LHCN-M2 (cell line): Measurements from ENCODE around the gene PTPRN2. TPM values are rescaled to one million over a fixed set of nuclear protein-coding genes. Genes with fewer than 3 reads are reported as not detected.

Experiments used
- DNase-seq: peaks from one replicate; pipeline ENCODE4 v3.0.0-alpha.2; 2012; ENCODE audit warnings: low read depth
- total RNA-seq: library from RNA; depleted of rRNA; stranded (reverse); fragments of >200 nt; gene quantifications from 2 replicates; pipeline ENCODE4 v1.2.3, GENCODE V29; 2014

PTPRN2 gene
- total RNA-seq, 1 experiment from 2014 or later: 0.11 TPM

DNA sequence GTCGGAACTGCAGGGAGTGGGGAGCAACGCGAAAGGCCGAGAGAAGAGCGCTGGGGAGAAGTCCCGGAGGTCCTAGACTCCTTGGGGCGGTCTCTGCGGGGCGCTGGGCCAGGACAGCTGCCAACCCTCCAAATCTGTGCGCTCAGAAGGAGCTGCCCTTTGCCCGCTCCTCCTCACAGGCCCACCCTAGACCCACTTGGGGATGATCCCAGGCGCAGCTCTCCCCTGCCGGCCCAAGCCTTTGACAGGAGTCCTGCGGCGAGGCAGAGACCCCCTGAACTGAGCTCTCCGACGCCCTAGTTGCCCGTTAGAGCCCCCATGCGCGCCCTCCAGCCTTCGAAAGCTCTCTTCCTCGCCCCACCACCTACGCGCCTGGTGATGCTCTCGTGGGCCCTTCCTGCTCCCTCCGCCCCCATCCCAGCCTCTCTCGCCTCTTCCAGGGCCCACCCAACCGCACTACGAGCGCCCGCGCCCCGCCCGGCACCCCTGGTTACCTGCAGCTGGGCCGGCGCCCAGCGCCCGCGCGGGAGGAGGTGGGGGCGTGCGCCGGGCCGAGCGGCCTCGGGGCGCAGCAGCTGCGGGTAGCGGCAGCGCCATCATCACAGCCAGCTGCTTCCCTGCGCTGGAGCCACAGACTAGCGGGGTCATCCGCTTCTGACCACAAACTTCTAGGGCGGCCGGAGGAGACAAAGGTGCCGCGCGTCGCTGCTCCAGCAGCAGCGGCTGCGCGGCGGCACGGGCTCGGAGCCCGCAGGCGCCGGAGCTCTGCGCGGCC lies 897.4 kb downstream of the PTPRN2 start:
- DNase-seq: no peak

DNA sequence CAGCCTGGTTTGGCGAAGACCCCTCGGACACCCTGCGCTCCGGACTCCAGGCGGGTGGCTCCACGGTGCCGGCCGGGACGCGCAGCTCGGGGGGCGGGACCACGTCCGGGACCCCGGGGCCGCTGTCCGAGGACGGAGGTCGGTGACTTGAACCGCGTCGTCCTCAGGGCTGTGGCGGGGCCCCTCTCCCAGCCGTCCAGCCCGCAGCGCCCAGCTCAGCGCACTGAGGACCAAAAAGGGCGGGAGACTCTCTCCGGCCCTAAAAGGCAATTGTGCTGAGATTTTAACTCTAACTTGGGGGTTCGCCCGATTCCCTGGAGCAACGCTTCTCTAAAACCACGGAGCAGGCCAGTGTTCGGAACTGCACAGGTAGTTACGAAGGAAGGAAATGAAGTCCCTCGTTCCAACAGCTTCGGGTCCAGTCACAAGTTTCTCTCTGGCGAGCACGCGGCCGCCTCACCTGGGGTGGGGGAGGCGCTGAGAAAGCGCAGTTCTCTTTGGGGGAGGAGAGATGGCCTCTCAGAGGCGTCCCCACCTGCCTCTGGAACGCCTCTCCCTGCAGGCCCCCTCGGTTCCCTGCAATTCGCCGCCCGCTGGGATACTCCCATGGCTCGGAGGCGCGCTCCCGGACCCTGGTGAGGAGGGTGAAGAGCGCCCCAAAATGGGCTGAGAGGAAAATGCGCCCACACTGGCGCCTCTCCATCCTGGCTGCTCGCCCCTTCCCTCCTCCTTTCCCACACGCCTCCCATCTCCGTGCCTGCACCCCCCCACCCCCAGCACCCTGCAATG lies 898.2 kb downstream of the PTPRN2 start:
- no peak for DNase-seq

DNA sequence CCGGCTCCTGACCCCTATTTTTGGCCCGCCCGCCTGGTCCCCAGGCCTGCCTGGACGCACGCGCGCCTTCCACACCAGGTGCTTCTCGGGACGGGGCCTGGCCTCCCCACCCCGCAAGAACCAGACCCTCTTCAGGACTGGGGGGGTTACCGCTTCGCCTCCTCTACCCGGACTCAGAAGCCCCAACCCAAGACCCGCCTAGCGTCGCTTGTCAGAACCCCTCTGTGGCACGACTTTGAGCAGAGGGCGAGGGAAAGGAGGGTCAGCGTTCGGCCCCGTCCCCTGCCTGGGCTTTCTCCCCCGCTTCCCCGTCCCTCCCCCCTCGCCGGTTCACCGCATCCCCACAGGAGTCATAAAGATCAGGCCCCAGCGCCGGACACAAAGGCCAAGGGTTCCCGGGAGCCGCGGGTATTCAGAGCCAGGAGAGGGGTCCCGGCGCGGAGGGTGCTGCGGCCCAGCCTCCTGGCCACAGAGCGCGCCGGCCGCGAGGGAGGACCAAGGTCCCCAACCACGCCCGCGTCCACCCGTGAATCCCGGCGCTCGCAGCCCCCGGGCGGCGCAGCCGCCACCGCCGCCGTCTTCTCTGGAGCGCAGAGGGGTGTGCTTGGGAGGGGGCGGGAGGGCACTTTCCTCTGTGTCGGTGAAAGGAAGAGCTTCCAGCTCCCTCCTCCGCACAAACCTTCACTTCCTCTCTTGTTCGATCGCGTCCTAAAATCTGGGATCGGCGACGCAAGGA lies 898.9 kb downstream of the PTPRN2 start:
- DNase-seq: no peak

DNA sequence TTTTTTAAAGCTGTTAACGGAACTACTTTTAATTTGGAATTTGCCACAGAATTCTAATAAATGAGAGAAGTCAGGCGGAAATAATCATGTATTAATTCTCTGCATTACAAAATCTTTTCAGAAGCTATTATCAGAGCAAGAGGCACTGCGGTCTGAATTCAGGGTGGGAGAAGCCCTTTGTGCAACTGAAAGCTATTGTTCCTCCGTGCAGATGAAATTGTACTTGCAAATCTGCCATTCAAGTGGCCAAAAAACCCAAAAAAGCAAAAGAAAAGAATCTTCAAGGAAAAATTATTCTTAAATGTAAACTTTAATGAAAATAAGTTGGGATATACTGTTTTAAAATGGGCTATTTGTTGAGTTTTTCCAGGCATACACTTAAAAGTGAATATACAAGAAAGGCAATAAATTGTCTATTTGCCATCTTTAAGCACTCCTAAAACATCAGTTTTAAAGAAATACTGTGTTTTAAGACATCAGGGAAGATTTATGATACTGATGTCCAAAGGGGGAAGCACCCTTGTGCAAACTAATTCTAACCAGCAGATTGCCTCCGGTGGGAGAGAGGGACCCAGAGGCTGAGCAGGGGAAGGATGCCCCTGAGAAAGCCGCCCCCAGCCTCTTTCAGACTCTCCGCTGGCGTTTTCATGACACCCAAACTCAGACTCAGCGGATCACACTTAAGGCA lies 899.6 kb downstream of the PTPRN2 start:
- no peak for DNase-seq

DNA sequence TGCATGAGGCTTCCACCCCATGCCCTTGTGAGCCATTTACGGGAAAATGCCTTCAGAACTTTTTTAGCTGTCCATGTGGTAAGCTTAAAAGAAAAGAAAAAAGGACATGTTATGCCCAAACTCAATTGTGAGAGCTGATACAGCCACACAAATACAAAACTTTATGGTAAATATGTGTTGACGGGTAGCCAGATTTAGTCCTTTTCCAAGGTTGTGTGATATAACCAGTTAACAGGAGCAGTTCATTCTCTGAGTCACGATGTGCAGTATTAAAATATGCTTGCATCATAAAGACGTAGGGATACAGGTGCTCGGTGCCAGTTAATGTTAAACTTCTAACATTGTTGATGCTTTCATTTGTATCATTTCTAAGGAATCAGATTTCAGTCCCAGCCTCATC lies 900.5 kb downstream of the PTPRN2 start:
- no peak for DNase-seq

DNA sequence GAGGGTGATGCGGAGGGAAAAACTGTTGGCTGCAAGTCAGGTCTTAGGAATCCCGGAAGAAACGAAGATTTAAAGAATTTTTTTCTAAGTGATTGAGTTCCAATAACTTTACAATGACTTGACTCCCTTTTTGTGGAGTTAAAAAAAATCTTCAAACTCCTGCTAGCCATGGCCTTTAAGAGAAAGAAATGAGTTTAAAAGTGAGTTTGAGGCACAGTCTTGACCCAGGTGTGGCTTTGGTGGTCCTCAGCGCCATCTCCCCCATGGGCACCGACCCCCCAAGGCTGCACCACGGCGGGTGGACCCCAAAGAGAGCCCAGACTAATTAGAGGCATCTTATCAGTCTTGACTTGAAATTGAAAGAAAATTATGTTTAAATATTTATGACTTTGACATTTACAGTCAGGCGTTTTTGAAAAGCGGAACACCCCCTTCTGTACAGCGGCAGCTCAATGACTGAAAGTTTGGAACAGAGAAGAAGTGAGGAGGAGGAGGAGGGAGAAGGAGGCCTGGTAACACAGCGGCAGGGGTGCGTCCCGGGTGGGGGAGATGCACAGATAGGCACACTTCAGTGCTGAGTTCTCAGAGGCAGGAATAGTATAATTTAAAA lies 901.2 kb downstream of the PTPRN2 start:
- DNase-seq: no peak

DNA sequence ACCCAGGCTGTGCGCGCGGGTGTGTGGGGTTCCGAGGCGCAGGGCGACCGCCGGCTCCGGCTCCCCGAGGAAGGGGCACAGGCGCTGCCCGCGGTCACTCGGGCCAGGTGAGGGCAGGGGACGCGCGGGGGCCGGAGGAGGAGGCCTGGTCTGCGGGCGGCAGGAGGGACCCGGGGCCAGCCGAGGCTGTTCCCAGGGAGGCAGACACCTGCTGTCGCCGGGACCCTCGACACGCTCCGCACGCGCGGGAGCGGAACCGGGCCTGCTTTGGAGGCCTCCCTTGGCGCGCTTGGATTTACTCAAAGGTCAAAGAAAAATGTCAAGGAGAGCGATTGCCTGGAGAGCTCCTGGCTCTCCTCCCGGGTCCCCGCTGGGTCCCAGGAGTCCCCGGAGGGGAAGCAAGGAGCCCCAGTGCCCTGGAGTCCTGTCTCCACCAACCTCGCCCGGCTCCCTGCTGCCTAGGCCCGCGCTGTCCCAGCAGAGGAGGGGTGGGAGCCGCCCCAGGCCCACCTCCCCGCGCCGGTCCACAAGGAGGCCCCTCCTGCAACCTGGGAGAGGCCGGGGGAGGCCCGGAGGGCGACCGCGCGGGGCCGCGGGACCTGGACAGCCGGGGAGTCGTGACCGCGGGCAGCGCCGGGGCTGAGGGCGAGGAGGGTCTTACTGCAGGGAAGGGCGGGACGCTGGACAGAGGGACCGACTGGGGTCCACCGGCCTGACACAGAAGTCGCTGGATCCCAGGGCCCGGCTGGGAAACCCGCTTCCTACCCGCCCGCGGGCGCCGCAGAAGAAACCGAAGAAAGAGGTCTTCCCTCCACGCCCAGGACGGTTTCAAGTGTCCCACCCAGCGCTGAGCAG lies 902.0 kb downstream of the PTPRN2 start:
- no peak for DNase-seq

DNA sequence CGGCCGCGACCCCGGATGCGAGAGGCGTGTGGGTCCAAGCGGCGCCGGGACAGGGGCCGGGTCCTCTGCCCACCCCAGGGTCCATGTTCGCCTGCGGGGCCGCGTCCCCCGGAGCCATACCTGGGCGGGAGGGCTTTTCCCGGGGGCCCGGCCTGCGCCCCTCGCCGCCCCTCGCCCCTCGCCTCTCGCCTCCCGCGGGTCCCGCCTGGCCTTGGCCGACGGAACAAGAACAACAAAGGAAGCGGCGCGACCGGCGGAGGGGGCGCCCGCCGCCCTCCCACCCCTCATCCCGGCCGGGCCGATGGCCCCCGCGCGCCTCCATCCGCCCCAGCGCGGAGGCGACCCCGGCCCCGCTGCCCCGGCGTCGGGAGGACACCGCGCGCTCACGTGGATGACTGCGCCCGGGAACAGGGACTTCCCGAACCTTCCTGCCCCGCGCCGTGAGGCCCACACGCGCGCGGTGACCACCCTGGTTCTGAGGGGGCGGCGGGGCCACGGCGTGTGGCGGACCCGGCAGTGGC lies 902.7 kb downstream of the PTPRN2 start:
- DNase-seq: no peak

DNA sequence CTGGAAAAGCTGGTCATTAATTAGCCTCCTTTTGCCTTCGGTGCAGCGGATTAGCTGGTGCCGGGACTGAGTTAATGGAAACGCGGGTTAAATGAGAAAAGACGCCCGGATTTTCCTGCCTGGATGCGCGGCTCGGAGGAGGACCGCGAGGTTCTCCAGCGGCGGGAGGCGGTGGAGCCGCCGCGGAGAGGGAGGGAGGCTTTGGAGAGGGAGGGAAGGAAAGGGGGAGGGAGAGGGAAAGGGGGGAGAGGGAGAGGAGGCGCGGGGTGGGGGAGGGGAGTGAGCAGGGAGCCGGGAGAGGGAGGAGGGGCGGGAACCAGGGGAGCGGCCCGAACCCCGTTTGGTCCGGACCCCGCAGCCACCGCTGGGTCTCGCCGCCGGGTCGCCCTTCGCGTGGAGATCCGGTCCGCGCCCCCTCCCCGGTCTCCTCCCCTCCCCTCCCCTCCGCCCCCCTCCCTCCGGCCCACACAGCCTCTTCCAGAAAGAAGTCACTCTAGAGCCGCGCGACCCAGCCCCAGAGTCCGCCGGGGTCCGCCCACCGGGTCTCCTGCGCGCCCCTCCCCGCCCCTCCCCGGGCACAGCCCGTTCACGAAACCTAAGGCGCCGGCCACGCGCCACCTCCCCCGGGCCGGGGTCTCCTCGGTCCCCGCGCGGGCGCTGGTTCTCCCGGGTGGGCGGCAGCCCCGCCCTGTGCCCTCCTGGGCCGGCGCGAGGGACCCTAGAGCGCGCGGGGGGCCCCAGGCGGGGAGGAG lies 903.3 kb downstream of the PTPRN2 start:
- no peak for DNase-seq

DNA sequence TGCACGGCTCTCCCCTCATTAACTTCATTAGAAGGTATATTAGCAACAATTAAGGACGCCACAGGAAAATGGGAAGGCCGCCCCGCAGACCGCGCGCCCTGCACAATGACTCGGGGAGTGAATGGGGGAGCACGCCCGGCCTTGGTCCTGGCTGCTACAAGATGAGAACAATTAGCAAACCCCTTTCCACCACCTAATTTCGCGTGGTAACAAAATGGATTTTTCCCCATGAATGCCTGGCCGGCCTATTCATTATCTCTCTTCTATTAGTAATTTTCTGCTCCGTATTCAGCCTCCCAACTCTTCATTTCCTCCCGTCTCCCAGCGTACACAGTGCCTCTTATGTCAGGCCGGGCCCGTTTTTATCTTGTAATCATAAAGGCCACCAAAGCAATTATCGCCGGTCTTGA lies 903.9 kb downstream of the PTPRN2 start:
- DNase-seq: no peak

DNA sequence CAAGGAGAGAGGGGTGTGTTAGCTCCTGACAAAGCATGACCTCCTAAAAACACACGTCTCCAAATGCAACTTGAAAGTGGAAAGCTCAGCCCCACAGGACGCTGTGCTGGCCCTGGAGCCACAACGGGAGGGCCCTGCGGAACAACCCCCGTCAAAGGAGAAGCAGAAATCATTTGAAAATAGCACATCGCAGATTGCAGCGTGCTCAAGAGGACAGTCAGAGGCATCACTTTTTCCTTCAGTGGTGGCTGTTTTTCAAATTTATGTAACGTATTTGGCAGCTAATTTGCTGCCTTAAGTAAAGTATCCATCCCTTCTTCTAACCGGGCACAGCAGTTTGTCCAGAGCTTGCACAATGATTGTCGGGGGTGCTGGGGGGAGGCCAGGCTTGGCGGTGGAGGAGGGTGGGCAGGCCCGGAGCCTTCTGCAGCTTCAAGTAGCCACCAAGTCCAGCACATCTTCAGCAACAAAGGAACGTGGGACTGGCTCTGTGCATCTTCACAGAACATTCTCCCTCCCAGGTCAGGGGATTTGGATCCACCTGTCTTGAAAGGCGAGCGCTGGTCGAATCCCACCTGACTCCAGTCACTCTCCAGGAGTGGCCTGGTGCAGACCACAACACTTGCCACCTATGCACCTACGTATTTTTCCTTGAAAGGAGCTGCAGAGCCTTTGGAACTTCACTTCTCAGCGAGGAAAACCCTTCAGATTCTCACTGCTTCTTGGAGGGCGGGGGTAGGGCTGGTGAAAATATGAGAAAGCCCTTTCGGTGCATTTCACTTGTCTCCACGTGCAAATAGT lies 904.5 kb downstream of the PTPRN2 start:
- no peak for DNase-seq

DNA sequence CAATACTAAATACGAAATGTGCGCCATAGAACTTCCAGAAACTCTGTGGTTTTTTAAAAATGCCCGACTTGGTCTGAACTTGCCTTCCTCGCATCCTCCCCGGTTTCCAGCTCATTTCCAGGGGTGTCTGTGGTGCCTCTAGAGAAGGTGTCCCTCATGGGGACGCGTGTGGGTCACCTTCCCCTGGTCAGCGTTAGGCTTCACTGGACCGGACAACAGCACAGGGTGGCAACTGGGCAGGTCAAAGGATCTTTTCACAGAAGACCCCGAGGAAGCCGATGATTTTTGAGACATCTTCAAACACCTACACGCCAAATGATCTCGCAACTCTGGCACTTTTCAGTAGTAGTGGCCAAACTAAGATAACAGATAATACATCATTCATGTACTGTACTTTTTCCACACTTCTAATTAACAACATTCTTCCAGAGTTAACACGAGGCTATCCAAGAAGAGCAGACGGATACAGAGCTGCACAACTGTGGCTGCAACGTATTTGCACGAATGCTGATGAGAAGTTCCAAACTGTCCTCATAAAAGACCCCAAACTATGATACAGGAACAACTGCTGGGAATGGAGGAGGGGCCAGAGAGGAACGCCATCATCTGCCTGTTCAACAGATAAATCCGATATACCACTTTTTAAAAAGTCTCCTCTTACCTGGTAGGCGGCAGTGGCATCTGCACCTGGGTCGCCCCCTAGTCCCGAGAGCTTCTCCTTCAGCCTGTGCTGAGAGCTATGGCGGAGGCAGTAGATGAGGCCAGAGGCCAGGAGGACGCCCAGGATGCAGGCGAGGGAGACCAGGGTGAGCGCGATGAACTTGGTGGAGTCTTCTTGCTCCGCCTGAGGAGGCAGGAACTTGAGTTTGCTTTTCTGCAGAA lies 905.3 kb downstream of the PTPRN2 start:
- DNase-seq: no peak

DNA sequence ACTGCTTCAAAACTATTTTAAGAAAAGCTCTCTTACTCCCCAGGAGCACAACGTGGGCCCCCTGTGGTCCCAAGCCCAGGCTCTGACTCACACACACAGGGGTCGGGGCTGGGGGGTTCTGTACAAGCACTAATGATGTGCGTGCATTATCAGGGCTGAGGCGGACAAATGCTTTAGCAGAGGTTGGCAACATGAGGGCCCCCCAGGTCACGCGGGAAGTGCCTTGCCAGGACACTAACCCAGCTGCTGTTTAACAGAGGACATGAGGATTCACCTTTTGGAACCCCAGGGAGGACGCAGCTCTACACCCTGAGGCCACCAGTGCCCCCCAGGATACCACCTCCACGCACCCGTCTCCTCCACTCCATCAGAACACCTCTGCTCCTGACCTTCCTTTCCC lies 908.0 kb downstream of the PTPRN2 start:
- no peak for DNase-seq

DNA sequence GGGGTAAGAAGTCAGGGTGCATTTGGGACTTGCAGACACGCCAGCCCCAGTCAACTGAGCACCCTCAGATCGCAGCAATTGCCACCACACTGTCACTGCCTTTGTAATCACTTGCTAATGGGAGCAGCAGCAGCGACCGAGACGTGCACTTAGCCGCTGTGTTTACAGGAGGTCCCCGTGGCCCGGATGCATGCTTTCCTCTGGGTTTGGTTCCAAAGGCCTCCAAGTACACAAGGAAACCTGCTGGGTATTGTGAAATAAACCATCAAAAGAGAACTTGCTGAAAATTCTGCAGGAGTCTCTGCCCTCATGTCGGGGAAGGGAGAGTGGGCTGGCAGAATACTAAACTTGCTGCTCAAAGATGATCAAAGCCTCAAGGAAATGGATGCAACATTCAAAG lies 909.1 kb downstream of the PTPRN2 start:
- DNase-seq: no peak

DNA sequence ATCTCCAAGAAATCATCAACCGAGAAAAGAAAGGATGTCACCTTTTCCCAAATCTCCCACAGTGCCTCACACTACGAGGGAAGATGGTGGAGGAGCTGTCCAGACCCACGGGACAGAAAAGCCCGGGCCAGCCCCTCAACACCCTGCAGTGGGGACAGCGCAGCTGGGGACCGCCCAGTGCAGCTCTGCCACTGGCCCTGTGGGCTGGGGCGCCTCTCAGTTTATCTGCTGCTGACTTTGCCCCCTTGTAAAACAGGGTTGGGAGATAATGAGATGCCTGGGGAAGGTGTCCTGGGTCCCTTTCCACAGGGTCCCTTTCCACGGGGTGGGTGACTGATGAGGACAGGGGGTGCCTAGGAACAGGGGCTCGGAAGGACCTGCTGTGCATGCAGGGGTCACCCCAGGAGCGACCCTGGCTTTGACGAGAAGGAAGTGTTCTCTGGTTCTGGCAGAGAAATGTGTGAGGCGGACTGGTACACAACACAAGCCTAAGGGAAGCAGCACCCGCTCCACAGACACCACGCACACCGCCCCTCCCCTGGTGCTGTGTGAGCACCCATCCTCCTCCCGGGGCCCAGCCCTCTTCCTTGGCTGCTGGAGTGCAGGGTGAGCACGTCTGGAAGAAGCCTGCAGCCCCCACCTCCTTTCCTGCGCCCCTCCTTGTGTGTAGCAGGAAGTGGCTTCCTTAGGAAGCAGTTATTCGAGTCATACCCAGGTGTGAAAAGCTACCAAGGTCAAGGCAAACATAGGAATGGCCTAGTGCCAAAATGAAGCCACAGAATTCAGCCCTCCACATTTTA lies 911.0 kb downstream of the PTPRN2 start:
- DNase-seq: no peak

DNA sequence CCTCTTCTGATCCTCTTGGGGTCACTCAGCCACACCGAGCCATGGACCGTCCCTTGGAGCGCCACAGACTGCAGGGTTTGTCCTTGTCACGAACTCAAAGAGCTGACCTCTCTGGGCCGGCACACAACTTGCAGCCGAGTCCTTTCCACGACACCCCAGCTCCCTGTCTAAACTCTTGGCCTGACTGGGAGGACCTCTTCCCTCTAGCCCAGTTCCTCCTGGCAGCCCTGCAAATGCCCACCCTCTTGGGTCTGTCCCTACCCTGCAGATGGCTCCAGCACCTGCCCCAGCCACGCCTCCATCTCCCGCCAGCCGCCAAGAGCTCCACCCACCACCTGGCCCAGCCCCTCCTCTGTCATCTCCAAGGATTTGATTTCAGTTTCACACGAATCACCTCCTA lies 911.6 kb downstream of the PTPRN2 start:
- no peak for DNase-seq
